RWPE2 (cell line): ENCODE measurements around the gene PRDM2.

Experiments
- ATAC-seq: fragments of 200-7000 bp; cut with Tn5 transposase; 3 replicates; pipeline ENCODE4 v1.9.1; 2021; ENCODE audit warnings: low read depth
- DNase-seq: peaks from one replicate; pipeline ENCODE4 v3.0.0-alpha.2; 2020; ENCODE audit warnings: low spot score
- H3K27ac ChIP-seq: fragments of 450-650 bp; 2 replicates; pipeline ENCODE4 v1.5.1; 2017; ENCODE audit warnings: mild to moderate bottlenecking; ENCODE audit not compliant: poor library complexity, severe bottlenecking
- H3K27me3 ChIP-seq: fragments of 250-450 bp; sonication (Bioruptor Pico); 2 replicates; pipeline ENCODE4 v1.5.1; 2021; ENCODE audit warnings: mild to moderate bottlenecking, moderate library complexity; ENCODE audit not compliant: insufficient read depth, poor library complexity, severe bottlenecking
- H3K36me3 ChIP-seq: fragments of 250-450 bp; sonication (Bioruptor Pico); 2 replicates; pipeline ENCODE4 v1.5.1; 2020; ENCODE audit warnings: low read depth, mild to moderate bottlenecking, moderate library complexity
- H3K4me1 ChIP-seq: fragments of 250-450 bp; sonication (Bioruptor Pico); 2 replicates; pipeline ENCODE4 v1.5.1; 2021; ENCODE audit warnings: mild to moderate bottlenecking, moderate library complexity; ENCODE audit not compliant: insufficient read depth, poor library complexity, severe bottlenecking
- H3K4me3 ChIP-seq: fragments of 250-450 bp; sonication (Bioruptor Pico); 2 replicates; pipeline ENCODE4 v1.5.1; 2021; ENCODE audit warnings: mild to moderate bottlenecking, moderate library complexity; ENCODE audit not compliant: severe bottlenecking
- H3K9me3 ChIP-seq: fragments of 250-450 bp; sonication (Bioruptor Pico); 2 replicates; pipeline ENCODE4 v1.5.1; 2021; ENCODE audit warnings: mild to moderate bottlenecking, moderate library complexity; ENCODE audit not compliant: severe bottlenecking
- TF ChIP-seq, protein P1 (sequence below): fragments of 450-650 bp; IDR thresholded peaks from one replicate; pipeline ENCODE4 v1.5.1; 2017; ENCODE audit warnings: mild to moderate bottlenecking, moderate library complexity; ENCODE audit not compliant: poor library complexity, severe bottlenecking

The PRDM2 gene

DNA sequence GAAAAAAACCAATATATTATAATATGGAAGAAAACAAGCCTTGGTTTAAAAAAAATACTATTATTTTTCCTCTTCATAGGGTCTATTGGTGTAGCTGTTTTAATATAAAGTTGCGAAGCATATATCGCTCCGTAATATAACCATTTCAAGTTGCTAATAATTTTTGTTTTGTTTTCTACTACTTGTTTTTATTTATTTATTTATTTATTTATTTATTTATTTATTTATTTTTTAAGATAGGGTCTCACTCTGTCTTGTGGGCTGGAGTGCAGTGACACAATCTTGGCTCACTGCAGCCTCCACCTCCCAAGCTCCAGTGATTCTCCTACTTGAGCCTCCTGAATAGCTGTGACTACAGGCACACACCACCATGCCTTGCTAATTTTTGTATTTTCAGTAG is 46.4 kb downstream of the PRDM2 start:
- Histone ChIP-seq H3K9me3 (no peaks in the 10 kb centered on the region), H3K4me1 (peaks cover 12% of the 10 kb centered on the region), H3K36me3 (0 out of 2 replicates have a peak, but pooled peaks cover 6% of the 10 kb centered on the region), H3K27me3 (no peaks in the 10 kb centered on the region), H3K4me3 (no peak overlapping the region), H3K27ac (no peak overlapping the region)
- TF ChIP-seq, protein P1, sequence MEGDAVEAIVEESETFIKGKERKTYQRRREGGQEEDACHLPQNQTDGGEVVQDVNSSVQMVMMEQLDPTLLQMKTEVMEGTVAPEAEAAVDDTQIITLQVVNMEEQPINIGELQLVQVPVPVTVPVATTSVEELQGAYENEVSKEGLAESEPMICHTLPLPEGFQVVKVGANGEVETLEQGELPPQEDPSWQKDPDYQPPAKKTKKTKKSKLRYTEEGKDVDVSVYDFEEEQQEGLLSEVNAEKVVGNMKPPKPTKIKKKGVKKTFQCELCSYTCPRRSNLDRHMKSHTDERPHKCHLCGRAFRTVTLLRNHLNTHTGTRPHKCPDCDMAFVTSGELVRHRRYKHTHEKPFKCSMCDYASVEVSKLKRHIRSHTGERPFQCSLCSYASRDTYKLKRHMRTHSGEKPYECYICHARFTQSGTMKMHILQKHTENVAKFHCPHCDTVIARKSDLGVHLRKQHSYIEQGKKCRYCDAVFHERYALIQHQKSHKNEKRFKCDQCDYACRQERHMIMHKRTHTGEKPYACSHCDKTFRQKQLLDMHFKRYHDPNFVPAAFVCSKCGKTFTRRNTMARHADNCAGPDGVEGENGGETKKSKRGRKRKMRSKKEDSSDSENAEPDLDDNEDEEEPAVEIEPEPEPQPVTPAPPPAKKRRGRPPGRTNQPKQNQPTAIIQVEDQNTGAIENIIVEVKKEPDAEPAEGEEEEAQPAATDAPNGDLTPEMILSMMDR, result no peak
- DNase-seq (no peak), ATAC-seq (no peak)

DNA sequence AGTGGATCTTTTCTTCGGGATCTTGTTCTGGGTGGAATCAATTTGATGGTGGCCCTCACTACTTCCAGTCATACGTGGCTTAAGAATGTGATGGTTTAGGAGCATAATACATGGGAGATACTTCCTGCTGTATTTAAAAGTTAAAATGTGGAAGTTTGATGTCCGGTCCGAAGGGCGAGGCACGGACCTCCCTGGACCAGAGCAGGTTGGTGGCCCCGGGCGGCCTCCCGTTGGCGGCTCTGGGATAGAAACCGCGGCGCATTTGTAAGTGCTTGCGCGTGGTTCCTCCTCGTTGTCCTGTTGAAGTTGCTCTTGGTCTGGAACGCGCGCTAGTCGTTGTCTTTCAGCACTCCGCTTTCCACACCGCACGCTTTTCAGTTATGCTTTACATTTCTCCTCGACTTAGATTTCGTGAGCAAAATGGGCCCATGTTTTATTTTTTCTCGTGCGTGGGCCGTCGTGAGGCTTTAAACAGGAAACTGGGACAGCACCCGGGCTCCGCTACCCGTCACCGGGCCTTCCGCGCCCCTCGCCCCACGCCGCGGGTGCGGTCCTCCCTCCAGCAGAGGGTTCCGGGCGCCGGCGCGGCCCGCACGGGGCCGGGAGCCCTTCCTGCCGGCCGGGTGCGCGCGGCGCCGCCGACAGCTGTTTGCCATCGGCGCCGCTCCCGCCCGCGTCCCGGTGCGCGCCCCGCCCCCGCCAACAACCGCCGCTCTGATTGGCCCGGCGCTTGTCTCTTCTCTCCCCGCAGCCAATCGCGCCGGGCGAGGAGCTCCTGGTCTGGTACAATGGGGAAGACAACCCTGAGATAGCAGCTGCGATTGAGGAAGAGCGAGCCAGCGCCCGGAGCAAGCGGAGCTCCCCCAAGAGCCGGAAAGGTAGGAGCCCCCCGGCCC is 48.9 kb downstream of the PRDM2 start:
- Histone ChIP-seq H3K27ac (peak overlapping the region; percentile 79), H3K4me3 (peak overlapping the region; percentile 57), H3K9me3 (no peaks in the 10 kb centered on the region), H3K27me3 (no peaks in the 10 kb centered on the region), H3K36me3 (peaks cover 16% of the 10 kb centered on the region; the same call in 1 of the 2 replicates), H3K4me1 (peaks cover 15% of the 10 kb centered on the region)
- TF ChIP-seq, protein P1, result peak; percentile 45
- ATAC-seq, result peak; percentile 94
- DNase-seq, result peak; percentile 95

DNA sequence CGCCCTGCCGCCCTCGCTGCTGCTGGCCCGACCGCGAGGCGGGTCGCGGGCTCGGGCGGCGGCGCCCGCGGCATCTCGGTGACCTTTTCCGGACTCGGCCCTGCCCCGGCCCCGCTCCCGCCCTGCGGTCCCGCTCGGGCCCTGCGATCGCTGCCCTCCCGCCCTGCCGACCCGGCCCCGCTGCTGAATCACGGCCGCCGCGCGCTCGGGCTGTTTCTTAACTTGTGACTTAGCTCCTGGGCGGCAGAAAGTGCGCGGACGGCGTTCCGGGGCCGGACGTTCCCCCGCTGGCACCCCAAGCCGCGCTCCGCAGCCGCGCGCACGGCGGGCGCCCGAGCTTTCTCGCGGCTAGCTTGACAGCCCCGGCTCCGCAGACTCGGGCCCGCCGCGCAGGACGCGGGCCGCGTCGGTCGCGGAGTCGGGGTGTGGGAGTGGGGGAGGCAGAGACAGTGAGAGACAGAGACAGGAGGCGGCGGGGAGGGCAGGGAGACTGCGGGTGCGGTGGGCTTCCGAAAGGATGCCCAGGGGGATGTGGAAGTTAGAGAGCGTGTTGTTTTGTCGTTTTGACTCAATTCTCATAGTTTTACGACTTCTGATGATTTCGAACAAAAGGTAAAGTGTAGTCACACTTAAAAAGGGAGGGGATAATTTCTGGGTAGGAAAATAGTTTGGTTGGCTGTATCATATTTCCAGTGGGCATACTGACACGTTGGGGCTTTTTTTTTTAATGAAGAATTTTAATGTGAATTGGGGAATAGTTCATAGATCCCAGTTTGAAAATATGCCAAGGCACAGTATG is 49.8 kb downstream of the PRDM2 start:
- Histone ChIP-seq H3K4me3 (peak overlapping the region; percentile 57), H3K4me1 (peaks cover 15% of the 10 kb centered on the region), H3K9me3 (no peaks in the 10 kb centered on the region), H3K27ac (peak overlapping the region; percentile 79), H3K36me3 (peaks cover 16% of the 10 kb centered on the region; the same call in 1 of the 2 replicates), H3K27me3 (no peaks in the 10 kb centered on the region)
- peak; percentile 41 for ATAC-seq
- TF ChIP-seq, protein P1, result no peak
- no peak for DNase-seq

DNA sequence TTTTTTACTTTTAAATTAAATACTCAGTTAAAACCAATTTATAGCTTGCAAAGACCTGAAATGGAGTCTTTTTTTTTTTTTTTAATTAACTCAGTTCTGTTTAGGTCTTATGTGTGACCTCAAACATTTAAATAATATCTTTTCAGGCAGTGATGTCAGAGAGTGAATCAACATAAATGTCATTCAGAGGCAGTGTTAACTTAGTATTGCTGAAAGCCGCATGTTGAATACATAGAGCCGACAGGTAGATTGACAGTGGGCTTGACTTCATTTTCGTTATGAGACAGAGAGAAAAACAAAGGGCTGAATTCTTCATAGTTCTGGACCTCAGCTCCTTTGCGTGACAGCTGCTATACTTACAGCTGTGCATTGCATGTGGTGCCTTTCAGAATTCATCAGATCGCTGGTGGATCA is 51.5 kb downstream of the PRDM2 start:
- peaks cover 20% of the 10 kb centered on the region for H3K36me3 ChIP-seq
- H3K27me3 ChIP-seq, result no peaks in the 10 kb centered on the region
- no peak for DNase-seq
- peaks cover 17% of the 10 kb centered on the region for H3K4me1 ChIP-seq
- TF ChIP-seq, protein P1, result no peak
- H3K4me3 ChIP-seq, result no peak overlapping the region
- no peak for ATAC-seq
- no peak overlapping the region for H3K27ac ChIP-seq
- H3K9me3 ChIP-seq, result no peaks in the 10 kb centered on the region
